Endothelial cell of umbilical vein (primary cell): ENCODE results near the gene ZBTB44. TPM values are rescaled to one million over a fixed set of nuclear protein-coding genes. Genes with fewer than 3 reads are reported as not detected.

Source experiments
- BruUV-seq: library from RNA; stranded (reverse); fragments of 400-500 nt; replicated peaks from 2 replicates; lab custom pipeline; 2021; lab: Mats Ljungman, UMichigan
- CTCF ChIA-PET: fragments of 300-600, 350-600 bp; sonication (Branson Sonifier 250); formaldehyde crosslinking; loops from one replicate; lab custom pipeline; 2021; ENCODE audit warnings: antibody characterized with exemption, inconsistent platforms; lab: Charles Lee
- POLR2A ChIA-PET: fragments of 300-600, 350-600 bp; sonication (Branson Sonifier 250); formaldehyde crosslinking; loops from one replicate; lab custom pipeline; 2021; ENCODE audit warnings: antibody characterized with exemption, inconsistent platforms; lab: Charles Lee
- DNase-seq: peaks from one replicate; pipeline ENCODE4 v3.0.0-alpha.2; 2011; ENCODE audit warnings: low read depth, low spot score
- FAIRE-seq: peaks from 2 replicates; lab custom pipeline; 2011; peaks lifted over from hg19 to GRCh38; lab: Jason Lieb, UNC
- H2AFZ ChIP-seq: 2 replicates; pipeline ENCODE4 v1.6.0; 2012; ENCODE audit warnings: low read depth, low read length, control low read depth, inconsistent platforms
- H3K27ac ChIP-seq: 2 replicates; pipeline ENCODE4 v1.5.1; 2011; ENCODE audit warnings: low read depth, mild to moderate bottlenecking, control low read depth, low read length, moderate library complexity; ENCODE audit not compliant: insufficient read depth
- H3K27me3 ChIP-seq, 2 experiments: 2 replicates each; pipeline versions ENCODE4 v1.6.0 to v1.6.1; 2011; ENCODE audit warnings: low read length in 2 of 2, mixed read lengths in 1 of 2; ENCODE audit not compliant: control insufficient read depth in 2 of 2, insufficient read depth in 2 of 2
- H3K36me3 ChIP-seq, 2 experiments: 2 replicates in 1 of 2; 3 replicates in 1 of 2; pipeline ENCODE4 v1.5.1; 2011; ENCODE audit warnings: low read length in 2 of 2, mild to moderate bottlenecking in 1 of 2, moderate library complexity in 1 of 2; ENCODE audit not compliant: control insufficient read depth in 2 of 2, insufficient read depth in 2 of 2; ENCODE audit errors: extremely low read depth in 1 of 2
- H3K4me1 ChIP-seq: 3 replicates; pipeline ENCODE4 v1.5.1; 2011; ENCODE audit warnings: mild to moderate bottlenecking, low read length; ENCODE audit not compliant: control insufficient read depth, insufficient read depth; ENCODE audit errors: extremely low read depth
- H3K4me2 ChIP-seq: 2 replicates; pipeline ENCODE4 v1.6.1; 2011; ENCODE audit warnings: low read length, control low read depth, mixed read lengths; ENCODE audit not compliant: insufficient read depth
- H3K4me3 ChIP-seq, 3 experiments: fragments of 200-600 bp in 1 of 3; sonication (generic), shearing (Covaris generic) in 1 of 3; replicated peaks in 1 of 3; 2 replicates each; pipeline ENCODE4 v1.5.1; 2011 to 2016; ENCODE audit warnings: control low read depth in 3 of 3, low read length in 3 of 3, mild to moderate bottlenecking in 2 of 3, inconsistent platforms in 1 of 3, low read depth in 1 of 3, moderate library complexity in 1 of 3; ENCODE audit not compliant: insufficient read depth in 1 of 3
- H3K79me2 ChIP-seq: 2 replicates; pipeline ENCODE4 v1.6.0; 2012; ENCODE audit warnings: low read length, inconsistent platforms; ENCODE audit not compliant: control insufficient read depth, insufficient read depth
- H3K9ac ChIP-seq: replicated peaks from 2 replicates; pipeline ENCODE3; 2011; ENCODE audit warnings: low read length, control low read depth; ENCODE audit not compliant: insufficient read depth; ENCODE audit errors: extremely low read depth
- H3K9me1 ChIP-seq: replicated peaks from 3 replicates; pipeline ENCODE4 v1.6.0; 2011; ENCODE audit warnings: mild to moderate bottlenecking, low read length; ENCODE audit not compliant: control insufficient read depth, insufficient read depth; ENCODE audit errors: extremely low read depth
- H3K9me3 ChIP-seq: replicated peaks from 2 replicates; pipeline ENCODE4 v1.5.1; 2012; ENCODE audit warnings: low read length, inconsistent platforms; ENCODE audit not compliant: control insufficient read depth, insufficient read depth
- H4K20me1 ChIP-seq: replicated peaks from 2 replicates; pipeline ENCODE3; 2011; ENCODE audit warnings: mild to moderate bottlenecking, low read length; ENCODE audit not compliant: control insufficient read depth, insufficient read depth; ENCODE audit errors: extremely low read depth
- CTCF ChIP-seq, 2 donors: IDR thresholded peaks; 1 replicate in 1 of 2; 2 replicates in 1 of 2; pipeline ENCODE4 v1.5.1; 2011; ENCODE audit warnings: low read length in 2 of 2, mild to moderate bottlenecking in 2 of 2, moderate library complexity in 2 of 2, control low read depth in 1 of 2, inconsistent platforms in 1 of 2, low read depth in 1 of 2; ENCODE audit not compliant: insufficient read depth in 1 of 2; ENCODE audit errors: extremely low read depth in 1 of 2
- EZH2 ChIP-seq: IDR thresholded peaks from 2 replicates; pipeline ENCODE4 v1.6.1; 2012; ENCODE audit warnings: borderline replicate concordance, low read depth, mild to moderate bottlenecking, moderate library complexity, low read length, inconsistent platforms; ENCODE audit not compliant: severe bottlenecking
- FOS ChIP-seq: IDR thresholded peaks from 2 replicates; pipeline ENCODE4 v1.6.1; 2011; ENCODE audit warnings: mild to moderate bottlenecking, low read length, moderate library complexity, borderline replicate concordance; ENCODE audit not compliant: insufficient read depth
- GATA2 ChIP-seq: IDR thresholded peaks from 2 replicates; pipeline ENCODE4 v1.7.0; 2011; ENCODE audit warnings: low read depth, mild to moderate bottlenecking, moderate library complexity, mixed read lengths, low read length; ENCODE audit not compliant: insufficient read length, insufficient read depth
- JUN ChIP-seq: IDR thresholded peaks from 2 replicates; pipeline ENCODE4 v1.6.1; 2011; ENCODE audit warnings: borderline replicate concordance, low read depth; ENCODE audit not compliant: insufficient read length, insufficient read depth
- MAX ChIP-seq: IDR thresholded peaks from 2 replicates; pipeline ENCODE4 v1.6.1; 2011; ENCODE audit not compliant: insufficient read depth, insufficient read length
- MYC ChIP-seq: IDR thresholded peaks from one replicate; pipeline ENCODE4 v1.6.1; 2011; ENCODE audit warnings: mild to moderate bottlenecking, low read depth, low read length
- POLR2A ChIP-seq: IDR thresholded peaks from 2 replicates; pipeline ENCODE4 v1.6.1; 2012; ENCODE audit warnings: low read depth, mild to moderate bottlenecking, control low read depth, low read length
- POLR2AphosphoS5 ChIP-seq: IDR thresholded peaks from 2 replicates; pipeline ENCODE4 v1.6.1; 2012; ENCODE audit warnings: low read depth, mild to moderate bottlenecking, control low read depth, low read length, moderate library complexity; ENCODE audit not compliant: insufficient read depth
- dilution Hi-C: fragments of 300-500 bp; cut with MboI; formaldehyde crosslinking; loops from one replicate; pipeline ENCODE4 v1.15.0; 2019; ENCODE audit warnings: low sequenced_read_pairs; ENCODE audit not compliant: extremely low pct_ligation_motif_present
- intact Hi-C: fragments of 100-400 bp; cut with micrococcal nuclease; formaldehyde crosslinking; loops from one replicate; pipeline ENCODE4 v1.10.0; 2022
- polyA plus RNA-seq, 4 experiments: library from polyadenylated mRNA; depleted of rRNA in 3 of 4; stranded (reverse) in 3 of 4; unstranded in 1 of 4; fragments of >200 nt; gene quantifications; 2 replicates each; pipeline versions ENCODE4 v1.2.1 to v1.2.3, GENCODE V29; 2011 to 2012; ENCODE audit warnings: missing spikeins in 1 of 4
- total RNA-seq: library from RNA; stranded (reverse); gene quantifications from 2 replicates; pipeline ENCODE4 v1.2.3, GENCODE V29; 2021

Gene ZBTB44
- total and polyA plus RNA-seq, 2 donors (not counting 3 experiments of a cell fraction or from before 2014, with no cell fraction given), result 8.7 to 24.4 TPM

- TF ChIP-seq MAX (no peak), GATA2 (no peak), POLR2A (no peak), EZH2 (no peak), FOS (no peak), MYC (no peak), POLR2AphosphoS5 (no peak), CTCF (IDR thresholded peaks at IDR 0.05; ENCODE audit: extremely low read depth in 1 of 2, insufficient read depth in 1 of 2, low read depth in 1 of 2, low read length in 2 of 2) (no peak), JUN (no peak)
- Histone ChIP-seq H3K27ac (no peak overlapping the region), H3K9me1 (no peaks in the 10 kb centered on the region), H2AFZ (no peak overlapping the region), H3K9ac (no peak overlapping the region), H3K4me3 (no peak overlapping the region), H3K79me2 (no peaks in the 10 kb centered on the region), H4K20me1 (no peaks in the 10 kb centered on the region), H3K9me3 (no peaks in the 10 kb centered on the region), H3K27me3 (no peaks in the 10 kb centered on the region), H3K36me3 (no peaks in the 10 kb centered on the region), H3K4me2 (no peak overlapping the region), H3K4me1 (no peaks in the 10 kb centered on the region)
- DNase-seq (no peak), FAIRE-seq (peak; percentile 61)
- ChIA-PET CTCF (no interaction called here), POLR2A (no interaction called here)
- dilution Hi-C loops, result no loop called here
- intact Hi-C loops, result no loop called here
- no TSS peak for BruUV-seq
These were observed 36.6 kb downstream of the ZBTB44 start for GRCh38 chr11:130278151-130278550.
